ENCODE results near the gene CFAP46.

GRCh38 chr10:132868995-132869394, 73.4 kb downstream of the CFAP46 start:
- no peak for TF ChIP-seq CTCF (IDR thresholded peaks at IDR 0.05)
- TF ChIP-seq POLR2A (IDR thresholded peaks at IDR 0.05) = no peak

All from Peyer's patch (tissue), 4 donors.